ENCODE measurements around the gene PPP1R17. TPM values are rescaled to one million over a fixed set of nuclear protein-coding genes. Genes with fewer than 3 reads are reported as not detected.

Gene PPP1R17
- total RNA-seq, 1 experiment from 2014 or later: not detected

DNA sequence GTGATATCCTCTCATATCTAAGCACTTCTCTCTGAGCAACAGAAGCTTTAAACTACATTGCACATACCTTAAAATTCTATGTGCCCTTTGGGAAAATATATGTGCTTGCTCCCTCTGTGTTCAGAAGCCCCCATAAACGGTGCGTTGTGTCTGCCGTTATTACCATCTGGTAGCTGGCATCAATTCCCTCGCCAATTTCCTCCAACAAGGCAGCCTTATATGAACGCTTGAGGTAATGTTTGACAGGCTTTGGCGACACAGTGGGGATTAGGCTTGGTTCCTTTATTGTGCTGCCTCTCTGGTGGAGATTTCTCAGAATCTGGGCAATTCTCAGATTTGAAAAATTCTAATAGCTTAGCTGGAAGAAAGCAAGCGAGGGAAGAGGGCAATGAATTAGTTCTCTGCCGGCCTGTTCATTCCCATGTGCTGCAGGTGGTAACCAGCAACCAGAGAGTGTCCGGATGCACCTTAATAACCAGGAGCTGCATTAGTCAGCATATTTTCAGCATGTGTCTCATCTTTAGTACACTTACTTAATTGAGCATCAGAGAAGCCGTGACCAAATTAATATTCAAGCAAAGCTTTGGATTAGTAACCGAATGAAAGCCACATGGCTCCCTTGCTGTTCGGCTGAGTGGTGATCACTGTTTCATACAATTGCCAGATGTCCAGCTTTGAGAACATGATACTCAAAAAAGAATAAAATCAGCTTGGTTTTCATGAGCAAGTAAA is 7.3 kb upstream of the PPP1R17 start:
- Histone ChIP-seq H3K4me1 (ENCODE audit: control insufficient read depth, insufficient read depth, low read length) (no peaks in the 10 kb centered on the region), H3K9me3 (ENCODE audit: control insufficient read depth, insufficient read depth, low read depth, low read length) (no peaks in the 10 kb centered on the region), H3K27me3 (ENCODE audit: control insufficient read depth, insufficient read depth, low read length) (no peaks in the 10 kb centered on the region), H3K27ac (ENCODE audit: low read length) (no peak overlapping the region), H3K4me3 (ENCODE audit: low read depth in 2 of 2, low read length in 2 of 2) (no peak overlapping the region), H3K36me3 (ENCODE audit: control insufficient read depth, insufficient read depth, low read length) (no peaks in the 10 kb centered on the region)
- no TSS peak for BruUV-seq (replicated peaks)
- POLR2A ChIA-PET: no interaction called here
- in situ Hi-C loops (cut with HindIII; ENCODE audit: low pct_unique_long_range_greater_than_20kb, low sequenced_read_pairs): no loop called here
- no peak for ATAC-seq
- DNase-seq (ENCODE audit: low read depth, low spot score): no peak
- TF ChIP-seq, protein P1, sequence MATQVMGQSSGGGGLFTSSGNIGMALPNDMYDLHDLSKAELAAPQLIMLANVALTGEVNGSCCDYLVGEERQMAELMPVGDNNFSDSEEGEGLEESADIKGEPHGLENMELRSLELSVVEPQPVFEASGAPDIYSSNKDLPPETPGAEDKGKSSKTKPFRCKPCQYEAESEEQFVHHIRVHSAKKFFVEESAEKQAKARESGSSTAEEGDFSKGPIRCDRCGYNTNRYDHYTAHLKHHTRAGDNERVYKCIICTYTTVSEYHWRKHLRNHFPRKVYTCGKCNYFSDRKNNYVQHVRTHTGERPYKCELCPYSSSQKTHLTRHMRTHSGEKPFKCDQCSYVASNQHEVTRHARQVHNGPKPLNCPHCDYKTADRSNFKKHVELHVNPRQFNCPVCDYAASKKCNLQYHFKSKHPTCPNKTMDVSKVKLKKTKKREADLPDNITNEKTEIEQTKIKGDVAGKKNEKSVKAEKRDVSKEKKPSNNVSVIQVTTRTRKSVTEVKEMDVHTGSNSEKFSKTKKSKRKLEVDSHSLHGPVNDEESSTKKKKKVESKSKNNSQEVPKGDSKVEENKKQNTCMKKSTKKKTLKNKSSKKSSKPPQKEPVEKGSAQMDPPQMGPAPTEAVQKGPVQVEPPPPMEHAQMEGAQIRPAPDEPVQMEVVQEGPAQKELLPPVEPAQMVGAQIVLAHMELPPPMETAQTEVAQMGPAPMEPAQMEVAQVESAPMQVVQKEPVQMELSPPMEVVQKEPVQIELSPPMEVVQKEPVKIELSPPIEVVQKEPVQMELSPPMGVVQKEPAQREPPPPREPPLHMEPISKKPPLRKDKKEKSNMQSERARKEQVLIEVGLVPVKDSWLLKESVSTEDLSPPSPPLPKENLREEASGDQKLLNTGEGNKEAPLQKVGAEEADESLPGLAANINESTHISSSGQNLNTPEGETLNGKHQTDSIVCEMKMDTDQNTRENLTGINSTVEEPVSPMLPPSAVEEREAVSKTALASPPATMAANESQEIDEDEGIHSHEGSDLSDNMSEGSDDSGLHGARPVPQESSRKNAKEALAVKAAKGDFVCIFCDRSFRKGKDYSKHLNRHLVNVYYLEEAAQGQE (IDR thresholded peaks at IDR 0.05; ENCODE audit: insufficient read depth in 1 of 2, low read depth in 2 of 2, low read length in 1 of 2): no peak
- TF ChIP-seq, protein P2, sequence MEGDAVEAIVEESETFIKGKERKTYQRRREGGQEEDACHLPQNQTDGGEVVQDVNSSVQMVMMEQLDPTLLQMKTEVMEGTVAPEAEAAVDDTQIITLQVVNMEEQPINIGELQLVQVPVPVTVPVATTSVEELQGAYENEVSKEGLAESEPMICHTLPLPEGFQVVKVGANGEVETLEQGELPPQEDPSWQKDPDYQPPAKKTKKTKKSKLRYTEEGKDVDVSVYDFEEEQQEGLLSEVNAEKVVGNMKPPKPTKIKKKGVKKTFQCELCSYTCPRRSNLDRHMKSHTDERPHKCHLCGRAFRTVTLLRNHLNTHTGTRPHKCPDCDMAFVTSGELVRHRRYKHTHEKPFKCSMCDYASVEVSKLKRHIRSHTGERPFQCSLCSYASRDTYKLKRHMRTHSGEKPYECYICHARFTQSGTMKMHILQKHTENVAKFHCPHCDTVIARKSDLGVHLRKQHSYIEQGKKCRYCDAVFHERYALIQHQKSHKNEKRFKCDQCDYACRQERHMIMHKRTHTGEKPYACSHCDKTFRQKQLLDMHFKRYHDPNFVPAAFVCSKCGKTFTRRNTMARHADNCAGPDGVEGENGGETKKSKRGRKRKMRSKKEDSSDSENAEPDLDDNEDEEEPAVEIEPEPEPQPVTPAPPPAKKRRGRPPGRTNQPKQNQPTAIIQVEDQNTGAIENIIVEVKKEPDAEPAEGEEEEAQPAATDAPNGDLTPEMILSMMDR (IDR thresholded peaks at IDR 0.05): no peak
- TF ChIP-seq POLR2AphosphoS5 (IDR thresholded peaks at IDR 0.05; ENCODE audit: low read depth, low read length) (no peak), TCF7L2 (IDR thresholded peaks at IDR 0.05; ENCODE audit: low read depth, low read length) (no peak), SIN3A (IDR thresholded peaks at IDR 0.05; ENCODE audit: borderline replicate concordance, insufficient read depth, low read depth, low read length) (no peak)
- CTCF ChIA-PET: no interaction called here
- intact Hi-C loops (cut with micrococcal nuclease; ENCODE audit: unreplicated experiment): no loop called here

DNA sequence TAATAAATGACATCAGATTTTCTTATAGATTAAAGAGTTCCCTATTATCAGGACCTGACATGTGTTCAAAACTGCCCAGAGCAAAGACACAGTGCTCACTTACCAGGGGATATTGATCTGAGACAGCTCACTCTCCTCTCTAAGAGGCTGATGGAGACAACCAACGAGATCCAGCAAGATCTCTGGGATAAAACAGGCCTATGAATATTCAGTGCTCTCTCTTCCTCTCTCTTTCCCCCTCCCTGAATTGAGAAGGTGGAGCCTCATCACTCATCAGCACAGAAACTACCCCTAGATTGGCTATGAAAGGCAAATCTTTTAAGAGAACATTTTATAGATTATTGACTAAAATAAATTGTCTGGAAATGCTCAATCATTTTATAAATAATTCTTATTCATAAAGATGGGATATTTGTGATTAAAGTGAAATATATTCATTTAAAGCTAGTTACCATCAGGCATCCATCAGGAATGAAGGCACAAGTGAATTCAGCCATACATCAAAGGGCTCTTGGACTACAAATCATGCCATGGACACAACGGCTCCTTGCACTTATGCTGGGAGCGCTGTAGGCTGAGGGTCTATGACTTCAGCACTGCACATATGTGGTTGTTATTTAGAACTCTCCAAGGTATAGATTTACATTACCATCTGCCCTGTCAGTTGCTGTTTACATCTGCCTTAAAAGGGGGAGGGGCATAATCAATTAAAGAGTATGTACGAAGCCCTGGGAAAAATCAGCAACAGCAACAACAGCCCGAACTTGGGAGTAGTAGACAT is 3.4 kb upstream of the PPP1R17 start:
- Histone ChIP-seq H3K27me3 (ENCODE audit: control insufficient read depth, insufficient read depth, low read length) (0 out of 2 replicates have a peak, but pooled peaks cover 3% of the 10 kb centered on the region), H3K4me3 (ENCODE audit: low read depth in 2 of 2, low read length in 2 of 2) (no peak overlapping the region), H3K27ac (ENCODE audit: low read length) (no peak overlapping the region), H3K4me1 (ENCODE audit: control insufficient read depth, insufficient read depth, low read length) (no peaks in the 10 kb centered on the region), H3K9me3 (ENCODE audit: control insufficient read depth, insufficient read depth, low read depth, low read length) (no peaks in the 10 kb centered on the region), H3K36me3 (ENCODE audit: control insufficient read depth, insufficient read depth, low read length) (no peaks in the 10 kb centered on the region)
- TF ChIP-seq POLR2AphosphoS5 (IDR thresholded peaks at IDR 0.05; ENCODE audit: low read depth, low read length) (no peak), TCF7L2 (IDR thresholded peaks at IDR 0.05; ENCODE audit: low read depth, low read length) (no peak), SIN3A (IDR thresholded peaks at IDR 0.05; ENCODE audit: borderline replicate concordance, insufficient read depth, low read depth, low read length) (no peak)
- TF ChIP-seq, protein P2 (IDR thresholded peaks at IDR 0.05): no peak
- TF ChIP-seq, protein P1 (IDR thresholded peaks at IDR 0.05; ENCODE audit: insufficient read depth in 1 of 2, low read depth in 2 of 2, low read length in 1 of 2): no peak
- ChIA-PET CTCF (no interaction called here), POLR2A (no interaction called here)
- ATAC-seq (no peak), DNase-seq (ENCODE audit: low read depth, low spot score) (no peak)
- in situ Hi-C loops (cut with HindIII; ENCODE audit: low pct_unique_long_range_greater_than_20kb, low sequenced_read_pairs): no loop called here
- no TSS peak for BruUV-seq (replicated peaks)
- intact Hi-C loops (cut with micrococcal nuclease; ENCODE audit: unreplicated experiment): no loop called here

Data from Panc1 (cell line).